Measurements from ENCODE around the gene GNLY. TPM values are rescaled to one million over a fixed set of nuclear protein-coding genes. Genes with fewer than 3 reads are reported as not detected.

The GNLY gene
- total and polyA plus RNA-seq, 9 of the 15 experiments (the other 6 are each of a cell fraction or from before 2014, with no cell fraction given): not detected

GRCh38 chr2:85675427-85675826 is 18.7 kb upstream of the GNLY start:
- ChIA-PET POLR2A (no interaction called here), CTCF (ENCODE audit: low intra/inter-chr PET ratio) (no interaction called here)
- Histone ChIP-seq H3K9ac (ENCODE audit: insufficient read depth in 1 of 2, low read depth in 2 of 2, low read length in 2 of 2) (no peak overlapping the region), H3K4me1 (replicated peaks in 1 of 2; ENCODE audit: control insufficient read depth in 2 of 2, insufficient read depth in 2 of 2, low read length in 2 of 2) (peaks cover 7 to 11% of the 10 kb centered on the region in 2 experiments; a peak in 3 of 5 replicates), H3K36me3 (ENCODE audit: control insufficient read depth, insufficient read depth, low read length) (no peaks in the 10 kb centered on the region), H3K27ac (ENCODE audit: extremely low read depth, low read depth, low read length) (no peak overlapping the region), H3K4me2 (ENCODE audit: insufficient read depth, low read length) (no peak overlapping the region), H4K20me1 (replicated peaks; ENCODE audit: control insufficient read depth, insufficient read depth, low read length) (peaks cover 7% of the 10 kb centered on the region), H3K9me3 (replicated peaks; ENCODE audit: control insufficient read depth, insufficient read depth, low read depth, low read length) (no peaks in the 10 kb centered on the region), H3K79me2 (ENCODE audit: control insufficient read depth, insufficient read depth, low read length) (no peaks in the 10 kb centered on the region), H2AFZ (ENCODE audit: low read depth, low read length) (no peak overlapping the region), H3K9me1 (ENCODE audit: control insufficient read depth, insufficient read depth, low read length) (no peaks in the 10 kb centered on the region), H3K27me3 (ENCODE audit: control insufficient read depth in 2 of 2, insufficient read depth in 2 of 2, low read length in 2 of 2) (peaks cover 20 to 45% of the 10 kb centered on the region in 2 experiments), H3K4me3 (no peak overlapping the region)
- in situ Hi-C loops (cut with MboI) (no loop called here), intact Hi-C loops (cut with micrococcal nuclease) (loop anchor here (10.0 kb wide), 1 partner anchor 139 kb away; no protein-coding TSS in a partner anchor)
- DNase-seq (ENCODE audit: extremely low read depth in 1 of 4, low spot score in 3 of 4): no peak
- no peak for ATAC-seq
- no TSS peak for BruUV-seq (replicated peaks)
- 24% methylated on average over 6 of the region's 6 CpGs for WGBS (ENCODE audit: insufficient coverage, low coverage, missing lambda C conversion rate)
- TF ChIP-seq ZFX (CRISPR knock-in tag; IDR thresholded peaks at IDR 0.05): no peak
- TF ChIP-seq, protein P1, sequence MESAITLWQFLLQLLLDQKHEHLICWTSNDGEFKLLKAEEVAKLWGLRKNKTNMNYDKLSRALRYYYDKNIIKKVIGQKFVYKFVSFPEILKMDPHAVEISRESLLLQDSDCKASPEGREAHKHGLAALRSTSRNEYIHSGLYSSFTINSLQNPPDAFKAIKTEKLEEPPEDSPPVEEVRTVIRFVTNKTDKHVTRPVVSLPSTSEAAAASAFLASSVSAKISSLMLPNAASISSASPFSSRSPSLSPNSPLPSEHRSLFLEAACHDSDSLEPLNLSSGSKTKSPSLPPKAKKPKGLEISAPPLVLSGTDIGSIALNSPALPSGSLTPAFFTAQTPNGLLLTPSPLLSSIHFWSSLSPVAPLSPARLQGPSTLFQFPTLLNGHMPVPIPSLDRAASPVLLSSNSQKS (CRISPR knock-in tag; IDR thresholded peaks at IDR 0.05): no peak
- TF ChIP-seq, protein P2, sequence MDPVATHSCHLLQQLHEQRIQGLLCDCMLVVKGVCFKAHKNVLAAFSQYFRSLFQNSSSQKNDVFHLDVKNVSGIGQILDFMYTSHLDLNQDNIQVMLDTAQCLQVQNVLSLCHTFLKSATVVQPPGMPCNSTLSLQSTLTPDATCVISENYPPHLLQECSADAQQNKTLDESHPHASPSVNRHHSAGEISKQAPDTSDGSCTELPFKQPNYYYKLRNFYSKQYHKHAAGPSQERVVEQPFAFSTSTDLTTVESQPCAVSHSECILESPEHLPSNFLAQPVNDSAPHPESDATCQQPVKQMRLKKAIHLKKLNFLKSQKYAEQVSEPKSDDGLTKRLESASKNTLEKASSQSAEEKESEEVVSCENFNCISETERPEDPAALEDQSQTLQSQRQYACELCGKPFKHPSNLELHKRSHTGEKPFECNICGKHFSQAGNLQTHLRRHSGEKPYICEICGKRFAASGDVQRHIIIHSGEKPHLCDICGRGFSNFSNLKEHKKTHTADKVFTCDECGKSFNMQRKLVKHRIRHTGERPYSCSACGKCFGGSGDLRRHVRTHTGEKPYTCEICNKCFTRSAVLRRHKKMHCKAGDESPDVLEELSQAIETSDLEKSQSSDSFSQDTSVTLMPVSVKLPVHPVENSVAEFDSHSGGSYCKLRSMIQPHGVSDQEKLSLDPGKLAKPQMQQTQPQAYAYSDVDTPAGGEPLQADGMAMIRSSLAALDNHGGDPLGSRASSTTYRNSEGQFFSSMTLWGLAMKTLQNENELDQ (CRISPR knock-in tag; IDR thresholded peaks at IDR 0.05; ENCODE audit: borderline replicate concordance): no peak
- no peak for TF ChIP-seq FOXK1 (CRISPR knock-in tag; IDR thresholded peaks at IDR 0.05; ENCODE audit: borderline replicate concordance)
- no peak for TF ChIP-seq GTF3C2 (IDR thresholded peaks at IDR 0.05; ENCODE audit: borderline replicate concordance, extremely low read depth, insufficient read length)
- TF ChIP-seq, protein P3, sequence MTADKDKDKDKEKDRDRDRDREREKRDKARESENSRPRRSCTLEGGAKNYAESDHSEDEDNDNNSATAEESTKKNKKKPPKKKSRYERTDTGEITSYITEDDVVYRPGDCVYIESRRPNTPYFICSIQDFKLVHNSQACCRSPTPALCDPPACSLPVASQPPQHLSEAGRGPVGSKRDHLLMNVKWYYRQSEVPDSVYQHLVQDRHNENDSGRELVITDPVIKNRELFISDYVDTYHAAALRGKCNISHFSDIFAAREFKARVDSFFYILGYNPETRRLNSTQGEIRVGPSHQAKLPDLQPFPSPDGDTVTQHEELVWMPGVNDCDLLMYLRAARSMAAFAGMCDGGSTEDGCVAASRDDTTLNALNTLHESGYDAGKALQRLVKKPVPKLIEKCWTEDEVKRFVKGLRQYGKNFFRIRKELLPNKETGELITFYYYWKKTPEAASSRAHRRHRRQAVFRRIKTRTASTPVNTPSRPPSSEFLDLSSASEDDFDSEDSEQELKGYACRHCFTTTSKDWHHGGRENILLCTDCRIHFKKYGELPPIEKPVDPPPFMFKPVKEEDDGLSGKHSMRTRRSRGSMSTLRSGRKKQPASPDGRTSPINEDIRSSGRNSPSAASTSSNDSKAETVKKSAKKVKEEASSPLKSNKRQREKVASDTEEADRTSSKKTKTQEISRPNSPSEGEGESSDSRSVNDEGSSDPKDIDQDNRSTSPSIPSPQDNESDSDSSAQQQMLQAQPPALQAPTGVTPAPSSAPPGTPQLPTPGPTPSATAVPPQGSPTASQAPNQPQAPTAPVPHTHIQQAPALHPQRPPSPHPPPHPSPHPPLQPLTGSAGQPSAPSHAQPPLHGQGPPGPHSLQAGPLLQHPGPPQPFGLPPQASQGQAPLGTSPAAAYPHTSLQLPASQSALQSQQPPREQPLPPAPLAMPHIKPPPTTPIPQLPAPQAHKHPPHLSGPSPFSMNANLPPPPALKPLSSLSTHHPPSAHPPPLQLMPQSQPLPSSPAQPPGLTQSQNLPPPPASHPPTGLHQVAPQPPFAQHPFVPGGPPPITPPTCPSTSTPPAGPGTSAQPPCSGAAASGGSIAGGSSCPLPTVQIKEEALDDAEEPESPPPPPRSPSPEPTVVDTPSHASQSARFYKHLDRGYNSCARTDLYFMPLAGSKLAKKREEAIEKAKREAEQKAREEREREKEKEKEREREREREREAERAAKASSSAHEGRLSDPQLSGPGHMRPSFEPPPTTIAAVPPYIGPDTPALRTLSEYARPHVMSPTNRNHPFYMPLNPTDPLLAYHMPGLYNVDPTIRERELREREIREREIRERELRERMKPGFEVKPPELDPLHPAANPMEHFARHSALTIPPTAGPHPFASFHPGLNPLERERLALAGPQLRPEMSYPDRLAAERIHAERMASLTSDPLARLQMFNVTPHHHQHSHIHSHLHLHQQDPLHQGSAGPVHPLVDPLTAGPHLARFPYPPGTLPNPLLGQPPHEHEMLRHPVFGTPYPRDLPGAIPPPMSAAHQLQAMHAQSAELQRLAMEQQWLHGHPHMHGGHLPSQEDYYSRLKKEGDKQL (CRISPR knock-in tag; IDR thresholded peaks at IDR 0.05; ENCODE audit: borderline replicate concordance): no peak
- TF ChIP-seq ZNF561 (CRISPR knock-in tag; conservative IDR thresholded peaks at IDR 0.05): no peak
- no peak for FAIRE-seq
